ENCODE data around the gene CHMP5.

The CHMP5 gene

DNA sequence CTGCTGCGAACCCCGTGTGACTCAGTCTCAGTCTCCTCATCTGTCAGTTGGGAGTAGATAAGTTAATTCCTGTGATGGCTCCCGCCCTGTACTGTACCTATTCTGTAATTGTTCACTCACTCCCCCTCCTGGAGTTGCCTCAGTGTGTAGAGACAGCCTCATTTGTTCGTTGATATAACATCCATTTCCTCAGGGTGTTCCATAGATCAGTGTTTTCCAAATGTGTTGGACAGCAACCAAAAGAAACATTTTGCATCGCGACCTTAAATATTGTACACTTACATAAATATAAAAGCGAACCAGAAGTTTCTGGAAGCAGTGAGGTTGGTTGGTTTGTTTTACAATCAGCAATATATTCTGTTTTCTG, 26.2 kb downstream of the CHMP5 start:
- Histone ChIP-seq H2BK5ac (ENCODE audit: low read length) (no peak overlapping the region), H3K4me2 (ENCODE audit: insufficient read depth, low read length, poor library complexity, severe bottlenecking) (peak overlapping the region; percentile 87), H3K9ac (ENCODE audit: low read depth, low read length, poor library complexity) (peak overlapping the region; percentile 85), H3K14ac (ENCODE audit: low read length) (no peak overlapping the region), H3K27me3 (ENCODE audit: control insufficient read depth in 3 of 3, insufficient read depth in 3 of 3, low read depth in 1 of 3, low read length in 3 of 3) (no peaks in the 10 kb centered on the region), H3K9me3 (replicated peaks in 1 of 2; ENCODE audit: control insufficient read depth in 2 of 2, insufficient read depth in 1 of 2, low read depth in 1 of 2, low read length in 2 of 2) (no peaks in the 10 kb centered on the region), H4K91ac (ENCODE audit: low read depth, low read length, poor library complexity) (no peak overlapping the region), H3K18ac (ENCODE audit: low read length) (no peak overlapping the region), H2BK15ac (ENCODE audit: low read length) (no peak overlapping the region), H3K23ac (ENCODE audit: low read depth, low read length, poor library complexity) (peak overlapping the region; percentile 6), H2BK120ac (ENCODE audit: low read depth, low read length) (no peak overlapping the region), H2AFZ (ENCODE audit: low read length) (peak overlapping the region; percentile 91), H3K4me3 (ENCODE audit: low read length in 2 of 2) (peak overlapping the region; percentile 79 to 98), H4K8ac (ENCODE audit: low read depth, low read length) (no peak overlapping the region), H3K4me1 (ENCODE audit: control insufficient read depth in 2 of 2, insufficient read depth in 1 of 2, low read depth in 1 of 2, low read length in 2 of 2) (peaks cover 0 to 1% of the 10 kb centered on the region in 2 donors), H2AK5ac (ENCODE audit: low read depth, low read length) (no peak overlapping the region), H3K36me3 (replicated peaks in 1 of 2; ENCODE audit: control insufficient read depth in 2 of 2, insufficient read depth in 2 of 2, low read length in 2 of 2) (peaks cover 12 to 43% of the 10 kb centered on the region in 2 donors), H3K79me1 (ENCODE audit: low read depth, low read length) (peaks cover 7% of the 10 kb centered on the region), H3K4ac (ENCODE audit: low read length) (no peak overlapping the region), H3K27ac (replicated peaks; ENCODE audit: low read length) (no peak overlapping the region), H2BK12ac (ENCODE audit: low read length) (no peak overlapping the region)
- no peak for DNase-seq (ENCODE audit: low spot score)
- no CpG with 5 or more reads among the region's 7 CpGs for WGBS, 2 donors (ENCODE audit: extremely low coverage in 2 of 2, insufficient read length in 2 of 2, insufficient replicate concordance in 1 of 2)

- no CpG with 5 or more reads among the region's 5 CpGs for WGBS, 2 donors (ENCODE audit: extremely low coverage in 2 of 2, insufficient read length in 2 of 2, insufficient replicate concordance in 1 of 2)
- H2AK5ac ChIP-seq (ENCODE audit: low read depth, low read length): no peak overlapping the region
- H3K27ac ChIP-seq (replicated peaks; ENCODE audit: low read length): no peak overlapping the region
- no peak overlapping the region for H2BK15ac ChIP-seq (ENCODE audit: low read length)
- H4K8ac ChIP-seq (ENCODE audit: low read depth, low read length): no peak overlapping the region
- H2BK120ac ChIP-seq (ENCODE audit: low read depth, low read length): no peak overlapping the region
- peaks cover 7% of the 10 kb centered on the region for H3K79me1 ChIP-seq (ENCODE audit: low read depth, low read length)
- H2AFZ ChIP-seq (ENCODE audit: low read length): no peak overlapping the region
- H3K18ac ChIP-seq (ENCODE audit: low read length): no peak overlapping the region
- no peak overlapping the region for H4K91ac ChIP-seq (ENCODE audit: low read depth, low read length, poor library complexity)
- no peaks in the 10 kb centered on the region for H3K9me3 ChIP-seq (replicated peaks in 1 of 2; ENCODE audit: control insufficient read depth in 2 of 2, insufficient read depth in 1 of 2, low read depth in 1 of 2, low read length in 2 of 2)
- no peak overlapping the region for H2BK12ac ChIP-seq (ENCODE audit: low read length)
- no peak overlapping the region for H3K4ac ChIP-seq (ENCODE audit: low read length)
- no peak overlapping the region for H2BK5ac ChIP-seq (ENCODE audit: low read length)
- H3K4me3 ChIP-seq (ENCODE audit: low read length in 2 of 2): peak overlapping the region in 1 of 2 donors; percentile 7
- no peaks in the 10 kb centered on the region for H3K27me3 ChIP-seq (ENCODE audit: control insufficient read depth in 3 of 3, insufficient read depth in 3 of 3, low read depth in 1 of 3, low read length in 3 of 3)
- peaks cover 0 to 1% of the 10 kb centered on the region in 2 donors for H3K4me1 ChIP-seq (ENCODE audit: control insufficient read depth in 2 of 2, insufficient read depth in 1 of 2, low read depth in 1 of 2, low read length in 2 of 2)
- no peak overlapping the region for H3K14ac ChIP-seq (ENCODE audit: low read length)
- H3K4me2 ChIP-seq (ENCODE audit: insufficient read depth, low read length, poor library complexity, severe bottlenecking): no peak overlapping the region
- H3K23ac ChIP-seq (ENCODE audit: low read depth, low read length, poor library complexity): no peak overlapping the region
- H3K9ac ChIP-seq (ENCODE audit: low read depth, low read length, poor library complexity): no peak overlapping the region
- H3K36me3 ChIP-seq (replicated peaks in 1 of 2; ENCODE audit: control insufficient read depth in 2 of 2, insufficient read depth in 2 of 2, low read length in 2 of 2): peaks cover 17 to 52% of the 10 kb centered on the region in 2 donors
- no peak for DNase-seq (ENCODE audit: low spot score)
Observed at GRCh38 chr9:33291901-33292300, 27.1 kb downstream of the CHMP5 start.

- peaks cover 0 to 1% of the 10 kb centered on the region in 2 donors for H3K4me1 ChIP-seq (ENCODE audit: control insufficient read depth in 2 of 2, insufficient read depth in 1 of 2, low read depth in 1 of 2, low read length in 2 of 2)
- no CpG with 5 or more reads among the region's 2 CpGs for WGBS, 2 donors (ENCODE audit: extremely low coverage in 2 of 2, insufficient read length in 2 of 2, insufficient replicate concordance in 1 of 2)
- H3K79me1 ChIP-seq (ENCODE audit: low read depth, low read length): peaks cover 7% of the 10 kb centered on the region
- H3K4ac ChIP-seq (ENCODE audit: low read length): no peak overlapping the region
- H3K4me3 ChIP-seq (ENCODE audit: low read length in 2 of 2): no peak overlapping the region
- H2AFZ ChIP-seq (ENCODE audit: low read length): no peak overlapping the region
- H2BK15ac ChIP-seq (ENCODE audit: low read length): no peak overlapping the region
- H3K23ac ChIP-seq (ENCODE audit: low read depth, low read length, poor library complexity): no peak overlapping the region
- no peak overlapping the region for H4K91ac ChIP-seq (ENCODE audit: low read depth, low read length, poor library complexity)
- no peak overlapping the region for H3K27ac ChIP-seq (replicated peaks; ENCODE audit: low read length)
- DNase-seq (ENCODE audit: low spot score): no peak
- H3K9ac ChIP-seq (ENCODE audit: low read depth, low read length, poor library complexity): no peak overlapping the region
- H2BK12ac ChIP-seq (ENCODE audit: low read length): no peak overlapping the region
- H3K36me3 ChIP-seq (replicated peaks in 1 of 2; ENCODE audit: control insufficient read depth in 2 of 2, insufficient read depth in 2 of 2, low read length in 2 of 2): peaks cover 23 to 71% of the 10 kb centered on the region in 2 donors
- no peak overlapping the region for H2BK5ac ChIP-seq (ENCODE audit: low read length)
- no peak overlapping the region for H3K14ac ChIP-seq (ENCODE audit: low read length)
- no peak overlapping the region for H3K18ac ChIP-seq (ENCODE audit: low read length)
- no peaks in the 10 kb centered on the region for H3K9me3 ChIP-seq (replicated peaks in 1 of 2; ENCODE audit: control insufficient read depth in 2 of 2, insufficient read depth in 1 of 2, low read depth in 1 of 2, low read length in 2 of 2)
- H3K27me3 ChIP-seq (ENCODE audit: control insufficient read depth in 3 of 3, insufficient read depth in 3 of 3, low read depth in 1 of 3, low read length in 3 of 3): no peaks in the 10 kb centered on the region
- H4K8ac ChIP-seq (ENCODE audit: low read depth, low read length): no peak overlapping the region
- H3K4me2 ChIP-seq (ENCODE audit: insufficient read depth, low read length, poor library complexity, severe bottlenecking): no peak overlapping the region
- H2BK120ac ChIP-seq (ENCODE audit: low read depth, low read length): no peak overlapping the region
- H2AK5ac ChIP-seq (ENCODE audit: low read depth, low read length): no peak overlapping the region
Observed at GRCh38 chr9:33293782-33294181, 28.9 kb downstream of the CHMP5 start.

- Histone ChIP-seq H3K4me2 (ENCODE audit: insufficient read depth, low read length, poor library complexity, severe bottlenecking) (no peak overlapping the region), H2BK15ac (ENCODE audit: low read length) (no peak overlapping the region), H2BK12ac (ENCODE audit: low read length) (no peak overlapping the region), H4K8ac (ENCODE audit: low read depth, low read length) (no peak overlapping the region), H3K23ac (ENCODE audit: low read depth, low read length, poor library complexity) (no peak overlapping the region), H3K14ac (ENCODE audit: low read length) (no peak overlapping the region), H2AK5ac (ENCODE audit: low read depth, low read length) (no peak overlapping the region), H3K18ac (ENCODE audit: low read length) (no peak overlapping the region), H3K27me3 (ENCODE audit: control insufficient read depth in 3 of 3, insufficient read depth in 3 of 3, low read depth in 1 of 3, low read length in 3 of 3) (no peaks in the 10 kb centered on the region), H3K9me3 (replicated peaks in 1 of 2; ENCODE audit: control insufficient read depth in 2 of 2, insufficient read depth in 1 of 2, low read depth in 1 of 2, low read length in 2 of 2) (no peaks in the 10 kb centered on the region), H2AFZ (ENCODE audit: low read length) (no peak overlapping the region), H3K4me1 (ENCODE audit: control insufficient read depth in 2 of 2, insufficient read depth in 1 of 2, low read depth in 1 of 2, low read length in 2 of 2) (peaks cover 0 to 1% of the 10 kb centered on the region in 2 donors), H3K36me3 (replicated peaks in 1 of 2; ENCODE audit: control insufficient read depth in 2 of 2, insufficient read depth in 2 of 2, low read length in 2 of 2) (peaks cover 25 to 82% of the 10 kb centered on the region in 2 donors), H3K4ac (ENCODE audit: low read length) (no peak overlapping the region), H2BK120ac (ENCODE audit: low read depth, low read length) (no peak overlapping the region), H3K9ac (ENCODE audit: low read depth, low read length, poor library complexity) (no peak overlapping the region), H3K79me1 (ENCODE audit: low read depth, low read length) (peaks cover 7% of the 10 kb centered on the region), H3K27ac (replicated peaks; ENCODE audit: low read length) (no peak overlapping the region), H3K4me3 (ENCODE audit: low read length in 2 of 2) (no peak overlapping the region), H4K91ac (ENCODE audit: low read depth, low read length, poor library complexity) (no peak overlapping the region), H2BK5ac (ENCODE audit: low read length) (no peak overlapping the region)
- DNase-seq (ENCODE audit: low spot score): no peak
- no CpG with 5 or more reads among the region's 12 CpGs for WGBS, 2 donors (ENCODE audit: extremely low coverage in 2 of 2, insufficient read length in 2 of 2, insufficient replicate concordance in 1 of 2)
Observed at GRCh38 chr9:33294670-33295432, 30.0 kb downstream of the CHMP5 start.

Measured in neuronal stem cell (in vitro differentiated cells).